GM10248 (cell line): ENCODE results near the gene WNT9A.

ENCODE experiments used
- CTCF ChIA-PET: fragments of 300-600 bp; sonication (Branson Sonifier 250); formaldehyde crosslinking; extraction: SDS; loops from one replicate; lab custom pipeline; 2021; ENCODE audit warnings: antibody characterized with exemption; lab: Yijun Ruan, JAX
- POLR2A ChIA-PET: fragments of 350-650 bp; sonication (Branson Sonifier 250); formaldehyde crosslinking; extraction: SDS; loops from one replicate; lab custom pipeline; 2020; ENCODE audit warnings: antibody characterized with exemption; lab: Yijun Ruan, JAX
- DNase-seq: peaks from one replicate; pipeline ENCODE4 v3.0.0; 2012; ENCODE audit errors: extremely low spot score
- CTCF ChIP-seq: IDR thresholded peaks from 2 replicates; pipeline ENCODE4 v1.5.1; 2012; ENCODE audit warnings: mild to moderate bottlenecking, low read depth; ENCODE audit errors: extremely low read depth, missing control alignments, control extremely low read depth

Gene WNT9A

GRCh38 chr1:227897704-227898438 is 49.9 kb downstream of the WNT9A start:
- CTCF ChIA-PET: no interaction called here
- no peak for DNase-seq
- POLR2A ChIA-PET: no interaction called here
- no peak for TF ChIP-seq CTCF

GRCh38 chr1:227896710-227897655 is 50.7 kb downstream of the WNT9A start:
- TF ChIP-seq CTCF: no peak
- ChIA-PET POLR2A (interaction anchor here (0.5 kb wide), 1 partner anchor 1084 kb away, joined by 3 read pairs; no protein-coding TSS in a partner anchor), CTCF (no interaction called here)
- DNase-seq: no peak

- ChIA-PET POLR2A (interaction anchor here (0.5 kb wide), 1 partner anchor 1083 kb away, joined by 3 read pairs; no protein-coding TSS in a partner anchor), CTCF (no interaction called here)
- DNase-seq: no peak
- no peak for TF ChIP-seq CTCF
Measured at GRCh38 chr1:227895828-227896685, 51.7 kb downstream of the WNT9A start.

GRCh38 chr1:227894831-227895451 is 52.8 kb downstream of the WNT9A start:
- CTCF ChIA-PET: no interaction called here
- POLR2A ChIA-PET: no interaction called here
- no peak for TF ChIP-seq CTCF
- no peak for DNase-seq

GRCh38 chr1:227893949-227894721 is 53.6 kb downstream of the WNT9A start:
- no peak for TF ChIP-seq CTCF
- no peak for DNase-seq
- ChIA-PET CTCF (no interaction called here), POLR2A (no interaction called here)
